GM18870 (cell line): ENCODE results near the gene CMTM2.
"Not testable (repeated sequence)": the region's sequence is repeated elsewhere in the genome, so short reads cannot be mapped to it uniquely, and the experiment has no call there.

Experiments
- ATAC-seq: cut with Tn5 transposase; IDR thresholded peaks from one replicate; pipeline ENCODE4 v1.9.1; 2021; ENCODE audit warnings: moderate library complexity; ENCODE audit not compliant: unreplicated experiment

Gene CMTM2

GRCh38 chr16:66552286-66553177 lies 26.7 kb upstream of the CMTM2 start, which contains the start of gene CKLF:
Gene CKLF, plus strand, starts transcription at chr16:66552576. Its CDS starts 140 bp downstream, at chr16:66552716.
- ATAC-seq: no peak

- ATAC-seq: no peak
These were observed 26.0 kb upstream of the CMTM2 start for GRCh38 chr16:66553223-66553622.

GRCh38 chr16:66554021-66554420 lies 25.2 kb upstream of the CMTM2 start:
- ATAC-seq: no peak

GRCh38 chr16:66554495-66554894 lies 24.8 kb upstream of the CMTM2 start:
- ATAC-seq: no peak

DNA sequence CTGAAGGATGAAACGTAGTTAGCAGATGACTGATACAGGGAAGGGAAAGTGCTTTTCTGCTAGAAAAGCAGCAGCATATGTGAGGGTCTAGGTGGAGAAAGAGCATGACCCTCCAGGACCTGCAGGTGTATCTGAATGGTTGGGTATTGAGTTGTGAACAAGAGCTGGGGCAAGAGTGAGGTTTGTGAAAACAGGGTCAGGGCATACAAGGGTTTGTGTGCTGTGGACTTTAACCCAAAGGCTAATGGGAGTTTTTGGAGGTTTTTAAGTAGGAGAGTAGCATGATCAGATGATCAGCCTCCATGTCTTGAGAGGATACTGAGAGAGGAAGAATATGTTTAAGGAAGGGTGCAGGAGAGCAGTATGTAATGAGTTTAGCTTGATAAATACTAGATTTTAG lies 19.2 kb upstream of the CMTM2 start:
- no peak for ATAC-seq

DNA sequence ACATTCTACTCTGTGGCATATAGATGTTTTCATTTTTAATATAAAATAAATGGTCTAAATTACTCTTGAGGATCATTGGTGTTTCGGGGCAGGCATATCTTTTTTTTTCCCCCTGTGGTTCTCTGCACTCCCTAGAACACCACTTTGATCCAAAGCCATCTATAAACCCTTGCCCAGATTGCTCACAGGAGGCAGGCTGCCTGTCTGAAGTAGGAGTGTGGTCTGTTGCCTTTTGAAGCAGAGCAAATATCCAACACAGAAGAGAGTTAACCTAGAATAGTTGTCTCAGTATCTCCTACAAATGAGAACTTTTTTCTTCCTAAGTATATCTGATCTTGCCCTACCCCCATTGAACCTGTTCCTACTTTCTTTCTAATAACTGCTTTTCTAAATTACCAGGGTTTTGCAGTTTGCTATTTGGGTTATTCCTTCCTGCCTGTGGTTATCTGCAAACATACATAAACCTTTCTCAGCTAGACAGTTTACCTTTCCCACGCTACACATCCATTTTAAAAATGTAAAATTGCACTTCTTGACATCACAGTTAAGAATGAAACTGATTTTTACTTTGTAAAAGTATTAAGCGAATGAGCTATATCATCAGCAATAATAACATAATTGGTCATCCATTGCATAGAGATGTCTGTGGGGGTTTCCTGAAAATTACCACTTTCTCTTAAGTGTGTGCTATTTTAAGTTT lies 17.7 kb upstream of the CMTM2 start:
- ATAC-seq: no peak

DNA sequence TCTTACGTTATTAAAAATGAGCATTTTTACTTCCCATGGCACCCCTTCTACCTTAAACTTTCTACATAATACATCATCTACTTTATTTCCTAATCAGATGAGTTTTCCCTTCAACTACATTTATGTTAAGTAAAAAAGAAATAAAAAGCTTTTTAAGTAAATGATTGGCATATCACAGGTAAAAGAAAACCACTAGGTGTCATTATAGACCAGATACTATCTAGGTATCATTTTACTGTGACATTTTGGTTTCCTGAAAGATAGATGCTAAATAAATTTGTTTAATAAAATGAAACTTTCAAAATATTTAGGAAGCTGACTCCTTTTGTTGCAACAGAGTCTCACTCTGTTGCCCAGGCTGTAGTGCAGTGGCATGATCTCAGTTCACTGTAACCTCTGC lies 16.9 kb upstream of the CMTM2 start:
- no peak for ATAC-seq

DNA sequence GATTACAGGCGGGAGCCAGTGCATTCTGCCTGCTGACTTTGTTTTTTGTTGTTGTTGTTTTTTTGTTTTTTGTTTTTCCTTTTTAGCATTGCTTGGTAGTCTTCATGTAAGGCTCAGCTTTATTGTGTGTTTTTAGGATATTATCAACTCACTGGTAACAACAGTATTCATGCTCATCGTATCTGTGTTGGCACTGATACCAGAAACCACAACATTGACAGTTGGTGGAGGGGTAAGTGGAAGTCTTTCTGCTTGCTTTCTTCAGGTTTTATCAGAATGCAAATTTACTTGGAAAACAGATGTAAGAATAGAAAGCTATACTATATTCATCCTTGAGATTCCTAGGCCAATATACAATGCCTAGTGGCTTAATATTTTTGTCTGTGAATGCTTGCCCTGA lies 16.3 kb upstream of the CMTM2 start:
- no peak for ATAC-seq

DNA sequence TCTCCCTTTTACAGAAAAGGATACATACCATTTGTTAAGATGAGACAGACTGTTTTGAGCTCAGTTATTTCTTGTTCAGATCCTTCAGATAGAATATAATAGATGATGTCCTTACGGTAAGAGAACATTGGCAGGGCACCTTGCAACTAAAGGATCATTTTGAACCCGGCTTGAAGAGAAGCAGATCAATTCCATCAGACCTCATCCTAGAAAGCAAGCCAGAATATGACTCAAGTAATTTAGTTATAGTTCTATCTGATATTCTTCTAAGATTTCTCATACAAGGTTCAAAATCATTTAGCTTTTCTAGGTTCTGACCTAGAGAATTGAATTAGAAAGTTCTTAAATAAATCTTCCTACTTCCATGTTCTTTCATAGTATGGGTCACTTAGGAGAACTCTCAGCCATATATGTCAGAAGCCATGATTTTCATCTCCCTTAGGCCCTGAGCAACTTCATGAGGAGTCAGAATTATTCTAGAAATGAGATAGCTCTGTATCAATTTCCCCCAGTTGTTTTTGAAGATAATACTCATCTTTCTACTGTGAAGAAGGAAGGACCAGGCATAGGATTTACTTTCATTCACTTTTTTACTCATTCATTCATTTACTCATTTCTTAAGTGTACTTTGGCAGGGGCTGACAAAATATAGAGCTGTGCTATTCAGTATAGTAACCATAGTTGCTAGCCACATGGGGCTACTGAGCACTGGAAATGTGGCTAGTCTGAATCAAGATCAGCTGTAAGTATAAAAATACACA lies 15.5 kb upstream of the CMTM2 start:
- ATAC-seq: no peak

GRCh38 chr16:66566051-66566901 lies 13.0 kb upstream of the CMTM2 start, which contains the start of gene CMTM1:
Gene CMTM1, plus strand, starts transcription at chr16:66566439. Its CDS starts 75 bp downstream, at chr16:66566514.
- ATAC-seq: no peak

DNA sequence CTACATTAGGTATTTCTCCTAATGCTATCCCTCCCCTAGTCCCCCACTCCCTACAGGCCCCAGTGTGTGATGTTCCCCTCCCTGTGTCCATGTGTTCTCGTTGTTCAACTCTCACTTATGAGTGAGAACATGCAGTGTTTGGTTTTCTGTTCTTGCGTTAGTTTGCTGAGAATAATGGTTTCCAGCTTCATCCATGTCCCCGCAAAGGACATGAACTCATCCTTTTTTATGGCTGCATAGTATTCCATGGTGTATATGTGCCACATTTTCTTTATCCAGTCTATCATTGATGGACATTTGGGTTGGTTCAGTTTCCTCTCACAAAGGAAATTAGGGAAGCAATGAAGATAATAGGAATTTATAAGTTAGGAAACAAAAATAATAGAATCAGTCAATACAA lies 12.0 kb upstream of the CMTM2 start:
- ATAC-seq: not testable (repeated sequence)

DNA sequence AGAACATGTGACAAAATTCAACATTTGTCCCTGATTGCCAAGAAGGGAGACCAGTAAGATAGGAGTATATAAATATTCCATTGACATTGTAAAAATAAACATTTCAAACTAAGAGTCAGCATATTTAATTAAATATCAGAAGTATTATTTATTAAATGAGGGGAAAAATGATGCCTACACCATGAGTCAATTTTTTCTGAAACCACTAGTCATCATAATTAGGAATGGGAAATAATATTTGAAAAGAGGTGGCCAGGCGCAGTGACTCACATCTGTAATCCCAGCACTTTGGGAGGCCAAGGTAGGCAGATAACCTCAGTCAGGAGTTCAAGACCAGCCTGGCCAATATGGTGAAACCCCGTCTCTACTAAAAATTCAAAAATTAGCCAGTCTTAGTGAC lies 10.9 kb upstream of the CMTM2 start:
- ATAC-seq: no peak

- no peak for ATAC-seq
These were observed 10.1 kb upstream of the CMTM2 start for GRCh38 chr16:66569131-66569530.

DNA sequence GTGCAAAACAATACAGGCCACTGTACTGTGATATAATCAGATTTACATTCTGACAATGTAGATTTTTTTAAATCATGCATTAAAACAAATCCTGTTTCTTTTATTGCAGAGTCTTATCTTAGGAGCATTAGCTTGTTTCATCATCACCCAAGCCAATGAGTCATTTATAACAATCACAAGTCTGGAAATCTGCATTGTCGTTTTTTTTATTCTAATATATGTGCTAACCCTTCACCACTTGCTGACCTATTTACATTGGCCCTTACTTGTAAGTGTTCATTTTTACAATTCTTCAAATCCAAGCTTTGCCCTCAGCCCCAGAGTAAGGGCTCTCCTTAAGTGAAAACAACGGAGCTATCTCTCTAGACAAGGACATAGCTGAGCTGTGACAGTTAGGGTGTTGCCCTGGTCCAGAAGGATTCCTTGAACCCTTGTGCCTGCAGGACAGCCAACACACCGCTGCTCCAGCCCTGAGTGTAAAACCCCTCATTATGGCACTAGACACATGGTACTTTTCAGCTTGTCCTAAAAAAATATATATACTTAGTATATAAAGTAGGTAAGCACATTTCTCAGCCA lies 9.3 kb upstream of the CMTM2 start:
- no peak for ATAC-seq

GRCh38 chr16:66572356-66572755 lies 6.9 kb upstream of the CMTM2 start:
- no peak for ATAC-seq

DNA sequence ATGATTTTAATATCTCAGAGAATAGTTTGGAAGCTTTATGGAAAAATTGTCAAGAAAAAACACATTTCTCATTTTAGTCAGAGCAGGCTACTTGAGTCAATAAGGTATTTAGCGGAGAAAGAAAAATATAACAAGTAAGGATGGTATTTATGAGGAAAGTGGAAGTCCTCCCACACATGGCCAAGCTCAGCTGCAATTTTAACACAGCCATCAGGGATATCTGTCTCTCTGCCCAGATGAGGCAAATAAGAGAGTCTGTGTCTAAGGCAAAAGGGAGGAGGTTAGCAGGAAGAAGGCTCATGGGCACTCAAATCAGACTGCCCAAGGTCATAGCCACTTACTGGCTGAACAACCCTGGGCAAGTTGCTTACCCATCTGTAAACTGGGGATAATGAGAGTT lies 5.2 kb upstream of the CMTM2 start:
- ATAC-seq: no peak

DNA sequence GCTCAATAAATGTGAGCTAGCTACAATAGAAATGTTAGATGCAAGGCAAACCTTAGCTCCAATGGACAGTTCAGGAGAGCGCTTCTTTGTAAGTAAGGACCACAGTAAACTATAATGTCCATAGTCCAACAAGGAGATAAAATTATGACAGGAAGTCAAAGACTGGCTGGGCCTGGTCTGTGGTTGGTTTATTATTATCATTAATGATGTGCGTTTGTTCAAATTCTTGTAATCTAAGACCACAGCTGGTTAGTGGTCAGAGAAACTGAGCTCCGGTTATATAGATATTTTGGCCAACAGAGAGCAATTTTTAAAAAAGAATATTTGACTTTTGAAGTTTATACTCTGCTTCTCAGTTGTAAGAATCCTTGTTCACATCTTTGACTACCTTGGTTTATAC lies 4.7 kb upstream of the CMTM2 start:
- ATAC-seq: no peak

GRCh38 chr16:66575060-66575459 lies 4.2 kb upstream of the CMTM2 start:
- ATAC-seq: no peak

DNA sequence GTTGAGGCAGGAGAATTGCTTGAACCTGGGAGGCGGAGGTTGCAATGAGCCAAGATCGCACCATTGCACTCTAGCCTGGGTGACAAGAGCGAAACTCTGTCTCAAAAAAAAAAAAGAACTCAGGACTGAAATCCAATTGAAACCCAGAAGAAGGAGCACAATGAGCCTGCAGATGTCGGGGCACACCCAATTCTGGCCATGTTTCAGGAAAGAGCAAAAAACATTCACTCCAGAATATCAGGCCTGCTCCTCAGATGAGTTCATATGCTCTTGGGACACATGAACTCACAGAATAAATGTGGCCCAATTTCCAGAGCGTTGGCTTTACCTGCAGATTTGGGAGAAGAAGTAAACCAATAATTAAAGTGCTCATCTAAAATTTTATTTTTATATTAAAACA lies 3.0 kb upstream of the CMTM2 start:
- ATAC-seq: no peak

DNA sequence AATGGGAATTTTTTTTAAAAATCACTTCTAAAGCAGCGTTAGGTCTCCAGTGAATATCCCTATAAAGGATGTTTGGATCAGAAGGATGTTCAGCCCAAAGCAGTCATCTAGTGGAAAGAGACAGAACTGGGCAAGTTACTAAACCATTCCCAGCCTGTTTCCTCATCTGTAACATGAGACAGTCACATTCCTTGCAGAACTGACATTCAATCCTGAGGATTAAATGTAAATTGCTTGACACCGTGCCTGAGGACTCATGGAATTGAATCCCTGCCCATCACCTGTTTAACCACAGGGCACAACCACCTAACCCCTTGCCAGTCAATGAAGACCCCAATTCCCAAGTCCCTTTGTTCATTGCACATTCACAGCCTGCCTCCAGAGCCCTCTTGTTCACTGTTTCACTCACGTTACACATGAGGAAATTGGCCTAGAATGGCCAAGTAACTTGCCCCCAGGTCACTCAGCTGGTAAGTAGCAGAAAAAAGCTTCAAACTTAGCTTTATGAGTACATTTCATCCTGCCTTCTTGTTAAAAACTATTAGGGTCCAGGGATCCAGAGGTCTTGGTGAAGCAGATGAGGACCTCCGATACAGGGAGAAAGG lies 1.4 kb downstream of the CMTM2 start:
- no peak for ATAC-seq
